HG02852 (cell line): ENCODE measurements around the gene CCDC71L.

Experiments
- ATAC-seq: cut with Tn5 transposase; IDR thresholded peaks from one replicate; pipeline ENCODE4 v1.9.1; 2021; ENCODE audit warnings: mild to moderate bottlenecking, moderate library complexity; ENCODE audit not compliant: unreplicated experiment

Gene CCDC71L

GRCh38 chr7:106609416-106609815 lies 51.5 kb downstream of the CCDC71L start:
- no peak for ATAC-seq

- no peak for ATAC-seq
Observed at GRCh38 chr7:106608661-106609060, 52.3 kb downstream of the CCDC71L start.
